Transverse colon (tissue), 4 donors: ENCODE data around the gene RWDD1. TPM values are rescaled to one million over a fixed set of nuclear protein-coding genes. Genes with fewer than 3 reads are reported as not detected.

Source experiments
- DNase-seq: peaks from one replicate; pipeline ENCODE4 v3.0.0-alpha.2; 2019
- H3K27ac ChIP-seq, 4 donors: fragments of 200-600 bp; sonication (generic); 2 replicates each; pipeline ENCODE4 v1.5.1; 2016 to 2018; ENCODE audit warnings: inconsistent platforms in 4 of 4
- H3K27me3 ChIP-seq: fragments of 200-600 bp; sonication (generic); 2 replicates; pipeline ENCODE4 v1.5.1; 2017; ENCODE audit warnings: inconsistent platforms
- H3K36me3 ChIP-seq, 4 donors: fragments of 200-600 bp; sonication (generic); 2 replicates each; pipeline ENCODE4 v1.5.1; 2017 to 2019; ENCODE audit warnings: inconsistent platforms in 4 of 4
- H3K4me1 ChIP-seq, 4 donors: fragments of 200-600 bp; sonication (generic); 2 replicates each; pipeline ENCODE4 v1.5.1; 2017 to 2020; ENCODE audit warnings: inconsistent platforms in 4 of 4
- H3K4me3 ChIP-seq, 4 donors: fragments of 200-600 bp; sonication (generic); 1 replicate in 1 of 4; 2 replicates in 3 of 4; pipeline versions ENCODE4 v1.5.1 to v1.6.1; 2017 to 2019; ENCODE audit warnings: inconsistent platforms in 4 of 4
- H3K9me3 ChIP-seq, 2 donors: fragments of 200-600 bp; sonication (generic); 2 replicates each; pipeline ENCODE4 v1.5.1; 2017 to 2019; ENCODE audit warnings: inconsistent platforms in 2 of 2
- CTCF ChIP-seq, 5 experiments: fragments of 200-600 bp in 3 of 5; fragments of 450-650 bp in 2 of 5; sonication (generic) in 3 of 5; IDR thresholded peaks; 1 replicate in 2 of 5; 2 replicates in 3 of 5; pipeline ENCODE4 v1.5.1; 2016 to 2017; ENCODE audit warnings: antibody characterized with exemption in 5 of 5, inconsistent platforms in 3 of 5, mild to moderate bottlenecking in 2 of 5, moderate library complexity in 1 of 5
- EP300 ChIP-seq: sonication (generic); formaldehyde crosslinking; IDR thresholded peaks from one replicate; pipeline ENCODE4 v1.6.1; 2017; ENCODE audit warnings: antibody characterized with exemption, low read depth
- POLR2A ChIP-seq: fragments of 450-650 bp; IDR thresholded peaks from one replicate; pipeline ENCODE4 v1.6.1; 2016; ENCODE audit warnings: antibody characterized with exemption, mild to moderate bottlenecking, moderate library complexity
- POLR2AphosphoS5 ChIP-seq, 3 donors: sonication (generic); formaldehyde crosslinking; IDR thresholded peaks; one replicate each; pipeline ENCODE4 v1.6.1; 2016; ENCODE audit warnings: antibody characterized with exemption in 3 of 3
- WGBS, 2 donors: methylation state at CpG; one replicate each; pipeline ENCODE4 v1.1.5; 2018; ENCODE audit warnings: low coverage in 1 of 2; 5-methylcytosine and 5-hydroxymethylcytosine counted together
- in situ Hi-C, 4 donors: fragments of 200-750 bp; cut with MboI; loops; one replicate each; pipeline versions ENCODE4 v1.15.0 to v1.15.1; 2017; ENCODE audit warnings: low sequenced_read_pairs in 3 of 4, low pct_ligation_motif_present in 1 of 4, low pct_unique_long_range_greater_than_20kb in 1 of 4
- intact Hi-C: fragments of 100-400 bp; cut with DNase I; formaldehyde crosslinking; loops from one replicate; pipeline ENCODE4 v1.15.1; 2023; ENCODE audit warnings: low total_unique reads
- total RNA-seq, 4 donors: library from RNA; depleted of rRNA; stranded (reverse); fragments of >200 nt; gene quantifications; one replicate each; pipeline ENCODE4 v1.1.0, GENCODE V29; 2016

The RWDD1 gene
- total RNA-seq, 4 donors from 2014 or later: 16.7 to 37.2 (median 30.3) TPM

DNA sequence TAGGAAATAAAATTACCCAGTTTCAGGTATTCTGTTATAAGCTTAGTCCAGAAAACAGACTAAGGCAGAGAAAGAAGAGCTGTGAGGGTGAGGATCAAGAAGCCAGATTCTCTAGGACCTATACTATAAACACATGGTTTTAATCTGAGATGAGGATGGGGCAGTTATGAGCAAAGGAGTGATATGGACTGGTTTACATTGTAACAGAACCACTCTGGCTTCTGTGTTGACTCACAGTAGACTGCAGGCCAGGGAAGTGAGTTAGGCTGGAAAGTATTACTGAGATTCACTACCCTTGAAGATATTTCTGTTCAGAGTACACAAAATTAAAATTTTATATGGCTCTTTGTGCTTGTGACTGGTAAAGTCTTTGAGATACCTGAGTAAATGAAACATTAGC lies 3.2 kb upstream of the RWDD1 start:
- Histone ChIP-seq H3K27me3 (peaks cover 17% of the 10 kb centered on the region), H3K4me1 (peaks cover 11 to 22% (median 15%) of the 10 kb centered on the region in 4 donors), H3K9me3 (no peaks in the 10 kb centered on the region), H3K4me3 (no peak overlapping the region), H3K27ac (no peak overlapping the region), H3K36me3 (no peaks in the 10 kb centered on the region)
- TF ChIP-seq CTCF (IDR thresholded peaks at IDR 0.05) (no peak), POLR2AphosphoS5 (IDR thresholded peaks at IDR 0.05) (no peak), POLR2A (no peak), EP300 (no peak)
- in situ Hi-C loops: no loop called here
- intact Hi-C loops: no loop called here
- no peak for DNase-seq

DNA sequence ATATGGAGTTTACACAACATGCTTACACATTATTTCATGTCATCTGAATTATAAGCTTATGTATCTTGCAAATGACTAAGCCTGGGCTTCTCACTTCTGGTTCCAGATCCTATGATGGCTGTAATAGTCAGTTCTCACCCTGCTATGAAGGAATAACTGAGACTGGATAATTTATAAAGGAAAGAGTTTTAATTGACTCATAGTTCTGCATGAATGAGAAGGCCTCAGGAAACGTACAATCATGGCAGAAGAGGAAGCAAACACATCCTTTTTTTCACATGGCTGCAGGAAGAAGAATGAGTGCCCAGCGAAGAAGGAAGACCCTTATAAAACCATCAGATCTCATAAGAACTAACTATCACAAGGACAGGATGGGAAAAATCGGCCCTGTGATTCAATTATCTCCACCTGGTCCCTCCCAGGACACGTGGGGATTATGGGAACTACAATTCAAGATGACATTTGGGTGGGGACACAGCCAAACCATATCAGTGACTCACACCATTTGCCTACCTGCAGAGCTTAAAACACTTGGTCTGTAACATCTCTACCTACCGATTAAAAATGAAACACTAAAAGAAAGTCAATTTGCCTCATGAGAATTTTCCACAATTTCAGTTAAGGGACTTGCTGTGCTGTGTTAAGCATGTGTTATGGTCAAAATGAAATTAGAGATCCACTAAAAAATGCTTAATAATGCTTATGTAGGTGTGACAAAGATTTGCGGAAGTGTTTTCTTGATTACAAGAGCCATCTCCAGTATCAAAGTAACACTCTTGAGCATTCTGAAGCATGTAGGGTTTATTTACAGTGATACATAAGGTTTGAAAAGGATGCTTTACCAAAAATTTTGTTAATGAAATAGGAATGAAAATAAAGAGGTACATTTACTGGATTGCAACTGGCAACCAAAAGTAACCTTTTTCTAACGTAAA lies 2.2 kb upstream of the RWDD1 start:
- DNase-seq: no peak
- in situ Hi-C loops (no loop called here), intact Hi-C loops (no loop called here)
- peaks cover 11 to 28% (median 18%) of the 10 kb centered on the region in 4 donors for H3K4me1 ChIP-seq
- no peak overlapping the region for H3K27ac ChIP-seq
- no peaks in the 10 kb centered on the region for H3K36me3 ChIP-seq
- H3K9me3 ChIP-seq: no peaks in the 10 kb centered on the region
- H3K4me3 ChIP-seq: no peak overlapping the region
- H3K27me3 ChIP-seq: peaks cover 13% of the 10 kb centered on the region
- no peak for TF ChIP-seq CTCF (IDR thresholded peaks at IDR 0.05)
- no peak for TF ChIP-seq POLR2AphosphoS5 (IDR thresholded peaks at IDR 0.05)
- no peak for TF ChIP-seq POLR2A
- TF ChIP-seq EP300: no peak
- WGBS, 2 donors: 57 to 65% methylated on average over 6 to 7 of the region's 7 CpGs

- TF ChIP-seq POLR2A (no peak), CTCF (IDR thresholded peaks at IDR 0.05) (no peak), POLR2AphosphoS5 (IDR thresholded peaks at IDR 0.05) (no peak), EP300 (no peak)
- Histone ChIP-seq H3K9me3 (no peaks in the 10 kb centered on the region), H3K36me3 (peaks cover 0 to 3% (median 0%) of the 10 kb centered on the region in 4 donors), H3K4me1 (peaks cover 11 to 29% (median 18%) of the 10 kb centered on the region in 4 donors), H3K27ac (peak overlapping the region; percentile 93 to 96 (median 94)), H3K4me3 (peak overlapping the region; percentile 74 to 89 (median 80)), H3K27me3 (no peaks in the 10 kb centered on the region)
- WGBS, 2 donors: 0% methylated on average over 10 to 12 of the region's 12 CpGs
- in situ Hi-C loops (no loop called here), intact Hi-C loops (no loop called here)
- DNase-seq: no peak
These were observed 338 bp downstream of the RWDD1 start for GRCh38 chr6:116571683-116572000.

DNA sequence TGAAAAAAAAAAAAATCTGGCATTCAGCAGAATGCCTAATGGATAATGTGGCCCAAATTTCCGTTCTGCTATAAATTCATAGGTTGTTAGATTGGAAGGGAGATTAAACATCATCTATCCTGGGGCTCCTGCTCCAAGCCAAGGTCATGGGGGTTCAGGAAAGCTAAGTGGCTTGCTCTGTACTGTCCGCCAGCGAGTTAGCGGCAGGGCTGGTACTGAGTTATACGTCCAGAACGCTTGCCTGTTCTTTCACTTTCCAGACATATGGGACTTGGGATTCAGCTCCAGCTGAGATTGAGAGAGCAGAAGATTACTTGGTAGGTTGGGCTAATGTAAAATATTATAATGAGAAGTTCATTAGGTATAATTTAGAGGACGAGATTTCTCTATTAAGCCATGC lies 858 bp downstream of the RWDD1 start:
- H3K27me3 ChIP-seq: no peaks in the 10 kb centered on the region
- TF ChIP-seq EP300 (no peak), POLR2AphosphoS5 (IDR thresholded peaks at IDR 0.05) (no peak), CTCF (IDR thresholded peaks at IDR 0.05) (no peak), POLR2A (no peak)
- peak overlapping the region; percentile 93 to 96 (median 94) for H3K27ac ChIP-seq
- DNase-seq: peak; percentile 37
- in situ Hi-C loops (no loop called here), intact Hi-C loops (no loop called here)
- H3K4me3 ChIP-seq: peak overlapping the region; percentile 74 to 89 (median 80)
- H3K36me3 ChIP-seq: peaks cover 0 to 3% (median 0%) of the 10 kb centered on the region in 4 donors
- H3K4me1 ChIP-seq: peaks cover 11 to 29% (median 18%) of the 10 kb centered on the region in 4 donors
- no peaks in the 10 kb centered on the region for H3K9me3 ChIP-seq
- 0 to 2% methylated on average over 2 to 7 of the region's 7 CpGs for WGBS, 2 donors
